GM18951 (cell line): ENCODE results near the gene LRTM2.

Experiments
- POLR2A ChIP-seq: IDR thresholded peaks from 4 replicates; pipeline ENCODE4 v1.6.1; 2011; ENCODE audit warnings: mild to moderate bottlenecking; ENCODE audit not compliant: insufficient read length, insufficient read depth; ENCODE audit errors: extremely low read depth
- in situ Hi-C: fragments of 300-500 bp; cut with MboI; formaldehyde crosslinking; loops from one replicate; pipeline ENCODE4 v1.12.0; 2022; ENCODE audit warnings: low sequenced_read_pairs, mixed read lengths, inconsistent platforms; ENCODE audit not compliant: unreplicated experiment

The LRTM2 gene

GRCh38 chr12:1820191-1820895, at the start of gene LRTM2:
LRTM2 (plus strand) TSS chr12:1820565; CDS start chr12:1828149, 7,584 bp downstream.
- TF ChIP-seq POLR2A: no peak
- in situ Hi-C loops: loop anchor here (25.0 kb wide), 1 partner anchor 492 kb away; no protein-coding TSS in a partner anchor

- in situ Hi-C loops: no loop called here
These were observed 46.3 kb upstream of the LRTM2 start for GRCh38 chr12:1773937-1774655.

GRCh38 chr12:1776170-1776921, 44.0 kb upstream of the LRTM2 start:
- no peak for TF ChIP-seq POLR2A
- in situ Hi-C loops: no loop called here

More at GRCh38 chr12:1773937-1774655, 46.3 kb upstream of the LRTM2 start:
- no peak for TF ChIP-seq POLR2A

- no peak for TF ChIP-seq POLR2A
- in situ Hi-C loops: no loop called here
These were observed 42.6 kb upstream of the LRTM2 start for GRCh38 chr12:1777798-1778197.

- no peak for TF ChIP-seq POLR2A
- in situ Hi-C loops: no loop called here
These were observed 41.5 kb upstream of the LRTM2 start for GRCh38 chr12:1778911-1779310.

- no peak for TF ChIP-seq POLR2A
- in situ Hi-C loops: no loop called here
These were observed 40.6 kb upstream of the LRTM2 start for GRCh38 chr12:1779783-1780182.

GRCh38 chr12:1781772-1782171, 38.6 kb upstream of the LRTM2 start:
- in situ Hi-C loops: no loop called here
- no peak for TF ChIP-seq POLR2A

- no peak for TF ChIP-seq POLR2A
- in situ Hi-C loops: no loop called here
These were observed 38.1 kb upstream of the LRTM2 start for GRCh38 chr12:1782215-1782614.

GRCh38 chr12:1787714-1788113, 32.7 kb upstream of the LRTM2 start:
- no peak for TF ChIP-seq POLR2A
- in situ Hi-C loops: no loop called here

- in situ Hi-C loops: loop anchor here (5.0 kb wide), 2 partner anchors 143 to 147 kb away; no protein-coding TSS in a partner anchor
- no peak for TF ChIP-seq POLR2A
These were observed 29.9 kb upstream of the LRTM2 start for GRCh38 chr12:1790444-1790843.

GRCh38 chr12:1791104-1791841, 29.1 kb upstream of the LRTM2 start:
- no peak for TF ChIP-seq POLR2A
- in situ Hi-C loops: loop anchor here (5.0 kb wide), 2 partner anchors 144 to 146 kb away; no protein-coding TSS in a partner anchor

GRCh38 chr12:1792406-1792805, 28.0 kb upstream of the LRTM2 start:
- in situ Hi-C loops: loop anchor here (5.0 kb wide), 2 partner anchors 145 kb away; no protein-coding TSS in a partner anchor
- TF ChIP-seq POLR2A: no peak

GRCh38 chr12:1793426-1794210, 26.7 kb upstream of the LRTM2 start:
- in situ Hi-C loops: loop anchor here (5.0 kb wide), 2 partner anchors 144 to 146 kb away; no protein-coding TSS in a partner anchor
- TF ChIP-seq POLR2A: no peak
